Raji (cell line): ENCODE results near the gene SETD7.

Experiments
- POLR2A ChIP-seq: IDR thresholded peaks from 2 replicates; pipeline ENCODE4 v1.6.1; 2011; ENCODE audit warnings: low read depth, low read length, control low read depth; ENCODE audit not compliant: insufficient read depth

Gene SETD7

GRCh38 chr4:139584013-139584412, 28.0 kb upstream of the SETD7 start:
- TF ChIP-seq POLR2A: no peak

- no peak for TF ChIP-seq POLR2A
Measured at GRCh38 chr4:139582044-139582443, 26.0 kb upstream of the SETD7 start.

GRCh38 chr4:139581096-139581495, 25.1 kb upstream of the SETD7 start:
- TF ChIP-seq POLR2A: no peak

DNA sequence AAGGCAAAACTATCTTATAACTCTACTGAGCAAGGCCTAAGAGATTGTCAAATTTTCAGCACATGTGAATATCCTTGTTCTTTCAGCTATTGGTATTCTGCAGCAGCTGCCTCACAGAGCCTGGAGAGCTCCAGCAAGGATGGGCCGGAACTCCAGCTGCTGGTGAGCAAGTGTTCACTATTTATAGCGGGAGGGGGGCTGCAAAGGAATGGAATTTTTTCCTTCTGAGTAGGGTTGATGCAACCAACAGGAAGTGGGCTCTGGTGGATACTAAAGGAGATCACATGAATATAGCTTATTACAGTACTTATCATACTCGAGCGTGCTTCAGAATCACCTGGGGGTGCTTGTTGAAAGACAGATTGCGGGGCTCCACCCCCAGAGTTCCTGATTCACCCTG, 20.2 kb upstream of the SETD7 start:
- TF ChIP-seq POLR2A: no peak

DNA sequence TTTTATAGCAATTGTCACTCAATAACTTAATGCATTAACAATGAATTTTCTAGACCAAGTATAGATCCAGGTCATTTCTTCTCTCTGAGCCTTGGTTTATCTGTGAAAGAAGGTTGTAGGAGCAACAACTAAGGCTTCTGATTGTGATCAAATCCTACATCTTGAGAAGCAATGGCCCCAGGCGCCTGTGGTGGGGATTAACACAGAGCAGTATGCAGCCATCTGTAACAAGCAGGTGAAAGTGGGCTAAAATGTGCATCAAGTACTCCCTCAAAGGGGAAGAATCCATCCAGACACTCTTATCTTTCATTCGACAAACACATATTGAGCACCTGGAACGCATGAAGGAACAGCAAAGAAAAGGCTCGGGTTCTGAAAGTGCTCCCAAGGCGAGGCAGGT, 19.1 kb upstream of the SETD7 start:
- no peak for TF ChIP-seq POLR2A

- no peak for TF ChIP-seq POLR2A
Measured at GRCh38 chr4:139574641-139575040, 18.6 kb upstream of the SETD7 start.

DNA sequence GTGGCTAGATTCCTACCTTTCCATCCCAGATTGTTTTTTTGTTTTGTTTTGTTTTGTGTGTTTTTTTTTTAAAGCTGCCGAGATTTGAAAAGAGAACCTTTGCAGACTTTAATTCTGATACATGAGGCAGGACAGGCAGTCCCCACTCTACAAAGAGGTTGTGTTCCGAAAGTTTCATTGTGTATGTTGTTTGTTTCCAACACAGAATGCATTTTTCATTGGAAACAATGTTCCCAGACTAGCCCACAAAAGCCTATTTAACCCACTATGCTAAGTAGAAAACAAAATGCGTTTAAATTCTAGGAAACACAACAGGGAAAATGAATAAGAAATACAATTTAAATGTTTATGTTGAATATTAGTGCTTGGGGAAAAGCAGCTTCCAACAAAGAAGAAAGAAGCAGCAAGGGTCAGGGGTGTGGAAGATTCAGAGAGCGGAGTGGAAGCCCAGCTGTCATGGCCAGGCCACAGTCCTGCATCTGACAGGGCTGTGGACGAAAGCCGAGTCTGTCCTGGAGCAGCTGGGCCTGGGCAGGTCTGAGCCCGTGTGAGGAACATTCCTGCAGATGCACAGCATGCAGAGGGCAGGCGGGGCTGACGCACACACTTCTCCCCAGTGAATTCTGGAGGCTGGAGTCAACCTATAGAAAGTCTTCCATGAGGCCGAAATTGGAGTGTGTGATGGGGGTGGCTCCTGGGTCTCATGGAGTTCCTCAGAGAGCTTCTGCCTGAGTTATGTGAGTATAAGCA, 12.4 kb upstream of the SETD7 start:
- TF ChIP-seq POLR2A: no peak

DNA sequence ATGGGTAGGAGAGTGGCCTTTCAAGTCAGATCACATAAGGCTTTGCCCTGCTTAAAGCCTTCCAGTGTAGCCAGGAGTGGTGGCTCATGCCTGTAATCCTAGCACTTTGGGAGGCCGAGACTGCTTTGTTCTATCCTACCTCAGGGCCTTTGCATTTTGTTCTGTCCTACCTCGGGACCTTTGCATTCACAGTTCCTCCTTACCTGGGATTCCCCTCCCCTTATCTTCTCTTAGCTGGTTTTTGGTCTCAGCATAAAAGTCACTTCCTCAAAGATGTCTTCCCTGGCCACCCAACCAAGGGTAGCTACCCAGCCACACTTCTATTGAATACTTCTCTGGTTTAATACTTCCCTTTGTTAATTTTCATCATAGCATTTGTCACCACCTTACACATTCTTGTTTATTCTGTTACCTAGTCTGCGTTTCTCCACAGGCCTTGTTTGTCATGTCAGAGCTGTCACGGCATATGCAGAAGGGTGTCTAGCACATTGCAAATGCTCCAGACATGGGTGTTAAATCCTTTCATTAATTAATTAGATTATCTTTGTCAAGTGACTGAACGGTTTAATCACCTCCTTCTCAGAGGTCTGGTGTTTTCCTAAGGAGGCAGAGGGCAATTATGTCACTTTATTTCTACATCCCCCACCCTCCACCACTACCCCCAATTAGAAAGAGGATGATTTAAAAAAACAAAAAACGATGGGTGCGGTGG, 11.3 kb upstream of the SETD7 start:
- TF ChIP-seq POLR2A: no peak

DNA sequence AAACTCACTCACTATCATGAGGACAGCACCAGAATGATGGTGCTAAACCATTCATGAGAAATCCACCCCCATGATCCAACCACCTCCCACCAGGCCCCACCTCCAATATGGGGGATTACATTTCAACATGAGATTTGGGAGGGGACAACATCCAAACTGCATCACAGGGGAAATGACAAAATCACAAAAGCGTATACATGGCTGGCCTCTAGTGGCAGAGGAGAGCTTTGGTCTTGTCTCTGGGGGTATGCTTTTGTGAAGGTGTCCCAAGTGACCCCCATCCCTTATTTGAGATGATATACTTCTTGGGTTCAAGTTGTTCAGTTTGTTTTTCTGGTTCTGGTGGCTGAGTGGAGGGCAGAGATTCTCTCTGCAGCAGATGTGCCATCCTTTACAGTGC, 8.5 kb upstream of the SETD7 start:
- no peak for TF ChIP-seq POLR2A

DNA sequence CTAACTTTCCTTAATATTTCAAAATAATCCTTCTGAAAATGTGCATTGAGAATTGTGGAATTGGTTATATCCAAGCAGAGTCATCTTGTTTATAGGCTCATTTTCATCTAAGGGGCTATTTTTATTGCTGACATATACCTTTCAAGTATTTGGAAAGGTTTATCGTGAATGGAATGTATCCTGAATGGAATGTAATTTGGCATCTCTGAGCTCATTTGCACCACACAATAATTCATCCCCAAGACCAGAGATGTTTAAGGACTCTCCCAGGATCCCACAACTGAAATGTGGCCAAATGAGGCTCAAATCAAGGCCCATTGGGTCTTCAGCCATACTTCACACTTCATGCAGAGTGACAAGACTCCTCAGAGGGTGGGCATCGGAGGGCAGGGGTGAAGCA, 7.5 kb upstream of the SETD7 start:
- TF ChIP-seq POLR2A: no peak

DNA sequence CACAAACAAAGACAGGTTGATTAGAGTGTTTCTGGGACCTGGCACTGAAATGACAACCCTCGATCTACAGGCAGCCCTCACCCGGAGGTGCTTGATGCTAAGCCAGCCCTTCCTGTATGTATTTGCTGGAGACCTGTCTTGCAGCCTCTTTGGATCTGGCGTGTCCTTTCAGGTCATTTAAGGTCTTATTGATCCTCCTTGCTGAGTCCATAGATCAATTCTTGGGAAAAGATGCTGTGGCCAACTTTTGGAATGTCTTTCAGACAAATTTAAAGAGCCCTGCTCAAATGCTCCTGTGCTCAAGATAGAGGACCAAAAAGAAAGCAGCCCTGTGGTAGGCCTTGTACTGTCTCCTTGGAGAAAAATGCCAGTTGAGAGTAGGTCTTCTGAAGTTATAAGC, 6.8 kb upstream of the SETD7 start:
- no peak for TF ChIP-seq POLR2A

- TF ChIP-seq POLR2A: no peak
Measured at GRCh38 chr4:139562067-139562684, 6.2 kb upstream of the SETD7 start.

- peak; percentile 59; the same call in 1 of the 2 replicates for TF ChIP-seq POLR2A
Measured at GRCh38 chr4:139560406-139561104, 4.5 kb upstream of the SETD7 start.

GRCh38 chr4:139559687-139560086, 3.7 kb upstream of the SETD7 start:
- TF ChIP-seq POLR2A: no peak

DNA sequence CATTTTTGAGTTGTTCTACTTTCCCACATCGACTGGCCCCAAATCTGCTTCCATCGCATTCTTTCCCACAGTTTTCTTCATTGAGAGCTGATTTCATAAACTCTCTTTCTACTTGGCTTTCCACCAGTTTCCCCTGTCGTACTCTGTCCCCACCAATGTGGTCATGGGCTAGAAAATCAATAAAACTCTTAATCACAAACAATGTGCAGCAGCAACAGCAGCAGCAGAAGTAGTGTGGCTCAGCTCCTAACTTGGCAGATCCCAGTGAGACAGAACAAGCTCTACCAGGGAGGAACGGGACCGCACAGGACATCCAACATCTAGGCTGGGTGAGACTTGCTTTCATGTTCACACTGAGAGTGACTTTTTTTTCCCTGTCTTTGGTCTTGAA, 3.1 kb upstream of the SETD7 start:
- TF ChIP-seq POLR2A: no peak
